A549 (cell line): ENCODE data around the gene SOX5. TPM values are rescaled to one million over a fixed set of nuclear protein-coding genes. Genes with fewer than 3 reads are reported as not detected.

Source experiments
- ATAC-seq, 2 experiments: fragments of 200-7000 bp in 1 of 2; fragments of >200 bp in 1 of 2; cut with Nextera tagmentation in 1 of 2; cut with Tn5 transposase in 1 of 2; 3 replicates each; pipeline versions ENCODE4 v1.8.0 to v1.9.1; 2018 to 2020; ENCODE audit warnings: mild to moderate bottlenecking in 1 of 2, moderate library complexity in 1 of 2
- CTCF ChIA-PET: fragments of 300-600 bp; sonication (Branson Sonifier 250); formaldehyde crosslinking; extraction: SDS; loops from one replicate; lab custom pipeline; 2021; ENCODE audit warnings: antibody characterized with exemption, inconsistent platforms; lab: Yijun Ruan, JAX
- POLR2A ChIA-PET: fragments of 350-600 bp; formaldehyde crosslinking; extraction: SDS; loops from one replicate; lab custom pipeline; 2021; ENCODE audit warnings: antibody characterized with exemption, inconsistent platforms; lab: Yijun Ruan, JAX
- DNase-seq, 2 experiments: peaks; one replicate each; pipeline versions ENCODE4 v3.0.0 to v3.0.0-alpha.2; 2011 to 2016; ENCODE audit warnings: low read depth in 1 of 2, low spot score in 1 of 2
- FAIRE-seq: peaks from 2 replicates; lab custom pipeline; 2011; peaks lifted over from hg19 to GRCh38; lab: Jason Lieb, UNC
- H3K27ac ChIP-seq, 2 experiments: fragments of >200 bp; sonication (Bioruptor Twin); formaldehyde crosslinking; 3 replicates each; pipeline ENCODE4 v1.5.1; 2016 to 2017
- H3K4me1 ChIP-seq: fragments of >200 bp; sonication (Bioruptor Twin); formaldehyde crosslinking; 3 replicates; pipeline ENCODE4 v1.6.1; 2016
- H3K4me2 ChIP-seq: fragments of >200 bp; sonication (Bioruptor Twin); formaldehyde crosslinking; 3 replicates; pipeline ENCODE4 v1.6.1; 2016
- H3K4me3 ChIP-seq: fragments of >200 bp; sonication (Bioruptor Twin); formaldehyde crosslinking; 3 replicates; pipeline ENCODE4 v1.5.1; 2016
- H3K9me3 ChIP-seq: fragments of >200 bp; sonication (Bioruptor Twin); formaldehyde crosslinking; 3 replicates; pipeline ENCODE4 v1.6.1; 2016
- BHLHE40 ChIP-seq: IDR thresholded peaks from 2 replicates; pipeline ENCODE4 v1.6.1; 2012; ENCODE audit warnings: low read depth, low read length, inconsistent platforms
- CBX8 ChIP-seq: fragments of 200-600 bp; sonication (generic); IDR thresholded peaks from 2 replicates; pipeline ENCODE4 v1.6.1; 2016
- CEBPB ChIP-seq, 2 experiments: fragments of >200 bp in 1 of 2; sonication (Bioruptor Twin) in 1 of 2; formaldehyde crosslinking in 1 of 2; IDR thresholded peaks; 2 replicates each; pipeline ENCODE4 v1.6.1; 2012 to 2016
- CHD2 ChIP-seq: fragments of 150-350 bp; IDR thresholded peaks from 2 replicates; pipeline ENCODE4 v1.6.1; 2014; ENCODE audit warnings: low read length; ENCODE audit not compliant: partially characterized antibody
- CHD4 ChIP-seq: fragments of 200-600 bp; sonication (generic); IDR thresholded peaks from 2 replicates; pipeline ENCODE4 v1.6.1; 2016; ENCODE audit warnings: antibody characterized with exemption, mild to moderate bottlenecking, borderline replicate concordance
- EHF ChIP-seq: fragments of 250-450 bp; sonication (Bioruptor Pico); IDR thresholded peaks from 2 replicates; pipeline ENCODE4 v1.5.0; 2020; ENCODE audit warnings: mild to moderate bottlenecking
- EP300 ChIP-seq, 2 experiments: fragments of >200 bp; sonication (Bioruptor Twin); formaldehyde crosslinking; IDR thresholded peaks; 2 replicates in 1 of 2; 3 replicates in 1 of 2; pipeline ENCODE4 v1.6.1; 2016 to 2017
- ESRRA ChIP-seq: fragments of 150-350 bp; IDR thresholded peaks from 2 replicates; pipeline ENCODE4 v1.6.1; 2014; ENCODE audit warnings: mild to moderate bottlenecking, low read length, borderline replicate concordance
- FOSL2 ChIP-seq, 2 experiments: fragments of 450-650 bp in 1 of 2; fragments of >200 bp in 1 of 2; sonication (Bioruptor Twin) in 1 of 2; formaldehyde crosslinking; IDR thresholded peaks; 2 replicates each; pipeline versions ENCODE4 v1.5.0 to v1.6.1; 2016 to 2020; ENCODE audit warnings: mild to moderate bottlenecking in 1 of 2, moderate library complexity in 1 of 2
- FOXS1 ChIP-seq: fragments of 250-450 bp; sonication (Bioruptor Pico); IDR thresholded peaks from 2 replicates; pipeline ENCODE4 v1.5.0; 2020; ENCODE audit warnings: mild to moderate bottlenecking, moderate library complexity
- GATA3 ChIP-seq: IDR thresholded peaks from 2 replicates; pipeline ENCODE4 v1.6.1; 2012; ENCODE audit warnings: borderline replicate concordance
- HEYL ChIP-seq: fragments of 250-450 bp; sonication (Bioruptor Pico); IDR thresholded peaks from 2 replicates; pipeline ENCODE4 v1.8.0; 2021; ENCODE audit warnings: mild to moderate bottlenecking, moderate library complexity
- HOXB5 ChIP-seq: fragments of 250-450 bp; sonication (Bioruptor Pico); IDR thresholded peaks from 2 replicates; pipeline ENCODE4 v1.5.0; 2020; ENCODE audit warnings: mild to moderate bottlenecking, moderate library complexity
- KDM1A ChIP-seq: fragments of 200-600 bp; sonication (generic); IDR thresholded peaks from 2 replicates; pipeline ENCODE4 v1.6.1; 2016; ENCODE audit warnings: low read depth, mild to moderate bottlenecking
- MAFK ChIP-seq: fragments of 450-650 bp; IDR thresholded peaks from 2 replicates; pipeline ENCODE4 v1.6.1; 2014; ENCODE audit not compliant: partially characterized antibody
- NFE2L2 ChIP-seq: fragments of 150-350 bp; conservative IDR thresholded peaks from 2 replicates; pipeline ENCODE4 v1.6.1; 2014; ENCODE audit warnings: low read length
- NPAS2 ChIP-seq: fragments of 250-450 bp; sonication (Bioruptor Pico); IDR thresholded peaks from 2 replicates; pipeline ENCODE4 v1.8.0; 2022; ENCODE audit warnings: mild to moderate bottlenecking, moderate library complexity, borderline replicate concordance
- RARB ChIP-seq: fragments of 250-450 bp; sonication (Bioruptor Pico); IDR thresholded peaks from 2 replicates; pipeline ENCODE4 v1.8.0; 2021; ENCODE audit warnings: mild to moderate bottlenecking, moderate library complexity
- RCOR1 ChIP-seq: fragments of 150-350 bp; IDR thresholded peaks from 2 replicates; pipeline ENCODE4 v1.6.1; 2014; ENCODE audit warnings: antibody characterized with exemption, low read length, low read depth
- RFX5 ChIP-seq: fragments of 450-650 bp; IDR thresholded peaks from 2 replicates; pipeline ENCODE4 v1.7.1; 2014; ENCODE audit warnings: antibody characterized with exemption, mild to moderate bottlenecking, moderate library complexity
- SMC3 ChIP-seq: fragments of >200 bp; sonication (Bioruptor Twin); formaldehyde crosslinking; IDR thresholded peaks from 3 replicates; pipeline ENCODE4 v1.6.1; 2018; ENCODE audit warnings: inconsistent platforms
- TFCP2L1 ChIP-seq: fragments of 250-450 bp; sonication (Bioruptor Pico); IDR thresholded peaks from 2 replicates; pipeline ENCODE4 v1.5.0; 2021; ENCODE audit warnings: mild to moderate bottlenecking
- TP53 ChIP-seq: fragments of 250-450 bp; sonication (Bioruptor Pico); IDR thresholded peaks from 2 replicates; pipeline ENCODE4 v1.5.0; 2021; ENCODE audit warnings: mild to moderate bottlenecking, moderate library complexity
- ZFP36 ChIP-seq: fragments of 450-650 bp; IDR thresholded peaks from 2 replicates; pipeline ENCODE4 v1.6.1; 2014; ENCODE audit warnings: borderline replicate concordance; ENCODE audit not compliant: partially characterized antibody
- WGBS: methylation state at CpG from one replicate; pipeline ENCODE4 v1.1.6; 2017; ENCODE audit errors: missing lambda C conversion rate; 5-methylcytosine and 5-hydroxymethylcytosine counted together
- polyA plus RNA-seq, 4 experiments: library from polyadenylated mRNA; depleted of rRNA in 3 of 4; stranded (reverse); fragments of >200 nt; fragmentation: RNase III in 1 of 4; extraction: RNeasy Plus Mini Kit Qiagen cat#74134 plus additional on column Dnase treatment in 1 of 4; gene quantifications; 2 replicates in 3 of 4; 3 replicates in 1 of 4; pipeline ENCODE4 v1.2.3, GENCODE V29; 2011 to 2017
- TF ChIP-seq, protein P1 (sequence below): fragments of >200 bp; sonication (Bioruptor Twin); formaldehyde crosslinking; IDR thresholded peaks from 2 replicates; pipeline ENCODE4 v1.6.1; 2016
- TF ChIP-seq, protein P2 (sequence below): fragments of 200-600 bp; sonication (generic); IDR thresholded peaks from 2 replicates; pipeline ENCODE4 v1.6.1; 2016; ENCODE audit warnings: antibody characterized with exemption, mild to moderate bottlenecking, moderate library complexity
- TF ChIP-seq, protein P3 (sequence below): fragments of >200 bp; sonication (Bioruptor Twin); formaldehyde crosslinking; IDR thresholded peaks from 3 replicates; pipeline ENCODE4 v1.5.1; 2016
- TF ChIP-seq, protein P4 (sequence below): IDR thresholded peaks from 2 replicates; pipeline ENCODE4 v1.6.1; 2012; ENCODE audit warnings: low read depth, borderline replicate concordance
- TF ChIP-seq, protein P5 (sequence below): fragments of 250-450 bp; sonication (Bioruptor Pico); IDR thresholded peaks from 2 replicates; pipeline ENCODE4 v1.5.0; 2020; ENCODE audit warnings: low read depth, mild to moderate bottlenecking, moderate library complexity
- TF ChIP-seq, protein P6 (sequence below): fragments of 150-350 bp; IDR thresholded peaks from 2 replicates; pipeline ENCODE4 v1.6.1; 2014; ENCODE audit warnings: low read depth, mild to moderate bottlenecking, low read length

SOX5 gene
- polyA plus RNA-seq, 2 of the 4 experiments (the other 2 are of a cell fraction) = not detected

DNA sequence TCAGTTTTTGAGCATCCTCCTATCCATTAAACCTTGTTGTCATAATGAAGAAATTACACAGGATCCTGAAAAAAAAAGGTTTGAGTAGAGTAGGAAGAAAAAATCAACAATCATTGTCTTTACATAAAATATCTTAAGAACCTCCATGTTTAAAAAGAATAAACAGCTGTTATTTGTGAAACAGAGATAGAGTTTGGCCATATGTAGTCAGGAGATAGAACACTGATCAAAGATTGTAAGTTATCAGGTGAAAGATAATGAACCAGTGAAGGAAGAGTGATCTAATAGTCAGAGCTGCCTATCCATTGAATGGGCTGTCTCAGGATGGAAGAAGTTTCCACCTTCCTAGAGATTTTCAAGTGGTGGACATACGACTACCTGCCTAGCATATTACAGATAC lies 397.1 kb downstream of the SOX5 start:
- H3K4me3 ChIP-seq = no peak overlapping the region
- ATAC-seq (no peak), DNase-seq (no peak), FAIRE-seq (no peak)
- no peak overlapping the region for H3K27ac ChIP-seq
- H3K4me1 ChIP-seq = no peaks in the 10 kb centered on the region
- no peak overlapping the region for H3K4me2 ChIP-seq
- POLR2A ChIA-PET = no interaction called here
- no peaks in the 10 kb centered on the region for H3K9me3 ChIP-seq
- WGBS = 0% methylated on average over 1 of the region's 1 CpG
- TF ChIP-seq CHD2 (no peak), ZFP36 (no peak), ESRRA (no peak), CEBPB (IDR thresholded peaks at IDR 0.05) (no peak), NPAS2 (CRISPR knock-in tag) (no peak), TP53 (CRISPR knock-in tag) (no peak), KDM1A (no peak), CBX8 (no peak), NFE2L2 (no peak), FOSL2 (IDR thresholded peaks at IDR 0.05) (no peak), FOSL2 (CRISPR knock-in tag; IDR thresholded peaks at IDR 0.05) (no peak), EP300 (IDR thresholded peaks at IDR 0.05) (no peak), TFCP2L1 (CRISPR knock-in tag) (no peak)
- TF ChIP-seq, protein P1, sequence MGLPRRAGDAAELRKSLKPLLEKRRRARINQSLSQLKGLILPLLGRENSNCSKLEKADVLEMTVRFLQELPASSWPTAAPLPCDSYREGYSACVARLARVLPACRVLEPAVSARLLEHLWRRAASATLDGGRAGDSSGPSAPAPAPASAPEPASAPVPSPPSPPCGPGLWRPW = no peak
- TF ChIP-seq, protein P2, sequence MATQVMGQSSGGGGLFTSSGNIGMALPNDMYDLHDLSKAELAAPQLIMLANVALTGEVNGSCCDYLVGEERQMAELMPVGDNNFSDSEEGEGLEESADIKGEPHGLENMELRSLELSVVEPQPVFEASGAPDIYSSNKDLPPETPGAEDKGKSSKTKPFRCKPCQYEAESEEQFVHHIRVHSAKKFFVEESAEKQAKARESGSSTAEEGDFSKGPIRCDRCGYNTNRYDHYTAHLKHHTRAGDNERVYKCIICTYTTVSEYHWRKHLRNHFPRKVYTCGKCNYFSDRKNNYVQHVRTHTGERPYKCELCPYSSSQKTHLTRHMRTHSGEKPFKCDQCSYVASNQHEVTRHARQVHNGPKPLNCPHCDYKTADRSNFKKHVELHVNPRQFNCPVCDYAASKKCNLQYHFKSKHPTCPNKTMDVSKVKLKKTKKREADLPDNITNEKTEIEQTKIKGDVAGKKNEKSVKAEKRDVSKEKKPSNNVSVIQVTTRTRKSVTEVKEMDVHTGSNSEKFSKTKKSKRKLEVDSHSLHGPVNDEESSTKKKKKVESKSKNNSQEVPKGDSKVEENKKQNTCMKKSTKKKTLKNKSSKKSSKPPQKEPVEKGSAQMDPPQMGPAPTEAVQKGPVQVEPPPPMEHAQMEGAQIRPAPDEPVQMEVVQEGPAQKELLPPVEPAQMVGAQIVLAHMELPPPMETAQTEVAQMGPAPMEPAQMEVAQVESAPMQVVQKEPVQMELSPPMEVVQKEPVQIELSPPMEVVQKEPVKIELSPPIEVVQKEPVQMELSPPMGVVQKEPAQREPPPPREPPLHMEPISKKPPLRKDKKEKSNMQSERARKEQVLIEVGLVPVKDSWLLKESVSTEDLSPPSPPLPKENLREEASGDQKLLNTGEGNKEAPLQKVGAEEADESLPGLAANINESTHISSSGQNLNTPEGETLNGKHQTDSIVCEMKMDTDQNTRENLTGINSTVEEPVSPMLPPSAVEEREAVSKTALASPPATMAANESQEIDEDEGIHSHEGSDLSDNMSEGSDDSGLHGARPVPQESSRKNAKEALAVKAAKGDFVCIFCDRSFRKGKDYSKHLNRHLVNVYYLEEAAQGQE = no peak
- TF ChIP-seq, protein P3, sequence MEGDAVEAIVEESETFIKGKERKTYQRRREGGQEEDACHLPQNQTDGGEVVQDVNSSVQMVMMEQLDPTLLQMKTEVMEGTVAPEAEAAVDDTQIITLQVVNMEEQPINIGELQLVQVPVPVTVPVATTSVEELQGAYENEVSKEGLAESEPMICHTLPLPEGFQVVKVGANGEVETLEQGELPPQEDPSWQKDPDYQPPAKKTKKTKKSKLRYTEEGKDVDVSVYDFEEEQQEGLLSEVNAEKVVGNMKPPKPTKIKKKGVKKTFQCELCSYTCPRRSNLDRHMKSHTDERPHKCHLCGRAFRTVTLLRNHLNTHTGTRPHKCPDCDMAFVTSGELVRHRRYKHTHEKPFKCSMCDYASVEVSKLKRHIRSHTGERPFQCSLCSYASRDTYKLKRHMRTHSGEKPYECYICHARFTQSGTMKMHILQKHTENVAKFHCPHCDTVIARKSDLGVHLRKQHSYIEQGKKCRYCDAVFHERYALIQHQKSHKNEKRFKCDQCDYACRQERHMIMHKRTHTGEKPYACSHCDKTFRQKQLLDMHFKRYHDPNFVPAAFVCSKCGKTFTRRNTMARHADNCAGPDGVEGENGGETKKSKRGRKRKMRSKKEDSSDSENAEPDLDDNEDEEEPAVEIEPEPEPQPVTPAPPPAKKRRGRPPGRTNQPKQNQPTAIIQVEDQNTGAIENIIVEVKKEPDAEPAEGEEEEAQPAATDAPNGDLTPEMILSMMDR = no peak
- CTCF ChIA-PET = no interaction called here

DNA sequence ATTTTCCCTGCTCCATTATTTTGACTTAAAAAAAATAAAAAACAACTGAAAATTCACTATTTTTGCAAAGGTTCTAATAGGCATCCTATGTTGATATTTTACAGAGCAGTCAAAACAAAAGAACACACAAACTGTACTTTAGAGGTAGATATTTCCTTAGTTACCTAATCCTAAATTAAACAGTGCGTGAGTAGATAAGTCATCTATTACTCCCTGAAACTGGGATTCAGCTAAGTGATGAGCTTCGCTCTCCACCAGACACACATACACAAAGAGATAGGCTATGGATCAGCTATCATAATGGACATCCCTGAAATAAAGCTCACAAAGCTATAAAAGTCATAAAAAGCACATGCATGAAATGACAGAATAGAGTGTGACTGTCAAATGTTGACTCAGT lies 398.7 kb downstream of the SOX5 start:
- CTCF ChIA-PET = no interaction called here

DNA sequence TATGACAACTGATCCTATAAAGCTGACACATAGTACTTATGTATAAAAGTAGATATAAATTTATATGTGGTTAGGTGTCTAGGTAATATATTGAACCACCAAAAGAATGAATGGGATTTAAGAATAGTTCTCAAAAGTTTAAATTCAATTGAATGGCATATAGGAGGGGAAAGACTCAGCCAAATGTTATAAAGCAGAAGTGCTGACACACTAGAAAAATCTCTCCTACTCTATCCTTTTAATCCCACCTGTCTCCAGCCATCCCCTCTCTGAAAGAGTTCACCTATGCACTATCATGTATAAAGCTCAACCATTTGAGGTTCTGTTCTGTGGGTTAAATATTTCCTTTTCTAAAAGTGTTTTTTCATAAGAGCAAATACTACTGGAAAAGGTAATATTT lies 400.7 kb downstream of the SOX5 start:
- Histone ChIP-seq H3K4me2 (no peak overlapping the region), H3K9me3 (no peaks in the 10 kb centered on the region; the same call in 2 of the 3 replicates), H3K4me1 (no peaks in the 10 kb centered on the region), H3K27ac (no peak overlapping the region), H3K4me3 (no peak overlapping the region)
- ATAC-seq (no peak), DNase-seq (no peak), FAIRE-seq (no peak)
- ChIA-PET CTCF (no interaction called here), POLR2A (no interaction called here)
- TF ChIP-seq CEBPB (IDR thresholded peaks at IDR 0.05) (no peak), RCOR1 (no peak), RFX5 (no peak), CHD4 (no peak), RARB (CRISPR knock-in tag) (no peak), ZFP36 (no peak), EHF (CRISPR knock-in tag) (no peak), TP53 (CRISPR knock-in tag) (no peak), SMC3 (no peak), GATA3 (no peak), CBX8 (no peak)
- TF ChIP-seq, protein P4, sequence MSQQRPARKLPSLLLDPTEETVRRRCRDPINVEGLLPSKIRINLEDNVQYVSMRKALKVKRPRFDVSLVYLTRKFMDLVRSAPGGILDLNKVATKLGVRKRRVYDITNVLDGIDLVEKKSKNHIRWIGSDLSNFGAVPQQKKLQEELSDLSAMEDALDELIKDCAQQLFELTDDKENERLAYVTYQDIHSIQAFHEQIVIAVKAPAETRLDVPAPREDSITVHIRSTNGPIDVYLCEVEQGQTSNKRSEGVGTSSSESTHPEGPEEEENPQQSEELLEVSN = no peak
- TF ChIP-seq, protein P5, sequence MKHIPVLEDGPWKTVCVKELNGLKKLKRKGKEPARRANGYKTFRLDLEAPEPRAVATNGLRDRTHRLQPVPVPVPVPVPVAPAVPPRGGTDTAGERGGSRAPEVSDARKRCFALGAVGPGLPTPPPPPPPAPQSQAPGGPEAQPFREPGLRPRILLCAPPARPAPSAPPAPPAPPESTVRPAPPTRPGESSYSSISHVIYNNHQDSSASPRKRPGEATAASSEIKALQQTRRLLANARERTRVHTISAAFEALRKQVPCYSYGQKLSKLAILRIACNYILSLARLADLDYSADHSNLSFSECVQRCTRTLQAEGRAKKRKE (CRISPR knock-in tag) = no peak
- TF ChIP-seq, protein P6, sequence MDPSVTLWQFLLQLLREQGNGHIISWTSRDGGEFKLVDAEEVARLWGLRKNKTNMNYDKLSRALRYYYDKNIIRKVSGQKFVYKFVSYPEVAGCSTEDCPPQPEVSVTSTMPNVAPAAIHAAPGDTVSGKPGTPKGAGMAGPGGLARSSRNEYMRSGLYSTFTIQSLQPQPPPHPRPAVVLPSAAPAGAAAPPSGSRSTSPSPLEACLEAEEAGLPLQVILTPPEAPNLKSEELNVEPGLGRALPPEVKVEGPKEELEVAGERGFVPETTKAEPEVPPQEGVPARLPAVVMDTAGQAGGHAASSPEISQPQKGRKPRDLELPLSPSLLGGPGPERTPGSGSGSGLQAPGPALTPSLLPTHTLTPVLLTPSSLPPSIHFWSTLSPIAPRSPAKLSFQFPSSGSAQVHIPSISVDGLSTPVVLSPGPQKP = no peak

More for the DNA sequence above, 398.7 kb downstream of the SOX5 start:
- Histone ChIP-seq H3K4me3 (no peak overlapping the region), H3K4me1 (no peaks in the 10 kb centered on the region), H3K27ac (no peak overlapping the region), H3K9me3 (no peaks in the 10 kb centered on the region), H3K4me2 (no peak overlapping the region)
- DNase-seq (no peak), FAIRE-seq (no peak), ATAC-seq (no peak)
- POLR2A ChIA-PET = no interaction called here
- 12% methylated on average over 2 of the region's 2 CpGs for WGBS
- no peak for TF ChIP-seq ZFP36
- TF ChIP-seq BHLHE40 = no peak
- TF ChIP-seq HOXB5 (CRISPR knock-in tag) = no peak
- no peak for TF ChIP-seq FOXS1 (CRISPR knock-in tag)
- no peak for TF ChIP-seq MAFK
- no peak for TF ChIP-seq HEYL (CRISPR knock-in tag)
